Spleen (tissue), 11 donors: ENCODE measurements around the gene FAM219A. TPM values are rescaled to one million over a fixed set of nuclear protein-coding genes. Genes with fewer than 3 reads are reported as not detected.

Experiments used
- DNase-seq: peaks from one replicate; pipeline ENCODE4 v3.0.0-alpha.2; 2020
- H3K27ac ChIP-seq, 8 donors: fragments of 200-600 bp; sonication (generic) in 7 of 8; 1 replicate in 4 of 8; 2 replicates in 4 of 8; pipeline versions ENCODE4 v1.5.0 to v1.8.0; 2016 to 2021; ENCODE audit warnings: inconsistent platforms in 4 of 8, mild to moderate bottlenecking in 4 of 8, moderate library complexity in 1 of 8
- H3K27me3 ChIP-seq, 7 donors: fragments of 200-600 bp; sonication (generic) in 6 of 7; replicated peaks in 1 of 7; 1 replicate in 4 of 7; 2 replicates in 3 of 7; pipeline versions ENCODE4 v1.5.0 to v1.8.0; 2016 to 2021; ENCODE audit warnings: inconsistent platforms in 3 of 7, mild to moderate bottlenecking in 1 of 7
- H3K36me3 ChIP-seq, 6 donors: fragments of 200-600 bp; sonication (generic) in 5 of 6; 1 replicate in 4 of 6; 2 replicates in 2 of 6; pipeline versions ENCODE4 v1.5.0 to v1.8.0; 2016 to 2021; ENCODE audit warnings: inconsistent platforms in 2 of 6
- H3K4me1 ChIP-seq, 6 donors: fragments of 200-600 bp; sonication (generic) in 5 of 6; 1 replicate in 3 of 6; 2 replicates in 3 of 6; pipeline versions ENCODE4 v1.5.0 to v1.8.0; 2016 to 2021; ENCODE audit warnings: inconsistent platforms in 3 of 6
- H3K4me3 ChIP-seq, 8 donors: fragments of 200-600 bp; sonication (generic) in 7 of 8; 1 replicate in 4 of 8; 2 replicates in 4 of 8; pipeline versions ENCODE4 v1.5.0 to v1.8.0; 2016 to 2021; ENCODE audit warnings: inconsistent platforms in 4 of 8, mild to moderate bottlenecking in 4 of 8, moderate library complexity in 2 of 8
- H3K9me3 ChIP-seq, 8 donors: fragments of 200-600 bp; sonication (generic) in 7 of 8; 1 replicate in 4 of 8; 2 replicates in 4 of 8; pipeline versions ENCODE4 v1.5.0 to v1.8.0; 2016 to 2021; ENCODE audit warnings: inconsistent platforms in 4 of 8
- CTCF ChIP-seq, 11 experiments: fragments of 200-600 bp in 7 of 11; fragments of 450-650 bp in 4 of 11; sonication (generic) in 4 of 11; IDR thresholded peaks in 8 of 11; conservative IDR thresholded peaks in 3 of 11; 1 replicate in 7 of 11; 2 replicates in 4 of 11; pipeline versions ENCODE4 v1.4.0 to v1.8.0; 2016 to 2021; ENCODE audit warnings: antibody characterized with exemption in 11 of 11, inconsistent platforms in 4 of 11, mild to moderate bottlenecking in 1 of 11
- POLR2A ChIP-seq, 3 donors: fragments of 450-650 bp; IDR thresholded peaks; one replicate each; pipeline ENCODE4 v1.5.1; 2017; ENCODE audit warnings: antibody characterized with exemption in 3 of 3, mild to moderate bottlenecking in 1 of 3
- POLR2AphosphoS5 ChIP-seq, 3 donors: sonication (generic); formaldehyde crosslinking; IDR thresholded peaks; one replicate each; pipeline ENCODE4 v1.5.1; 2017; ENCODE audit warnings: antibody characterized with exemption in 3 of 3
- WGBS, 5 donors: extraction: QIAGEN DNeasy Blood & Tissue Kit in 3 of 5; methylation state at CpG; one replicate each; pipeline versions ENCODE4 v1.1.5 to v1.1.7; 2013 to 2018; 5-methylcytosine and 5-hydroxymethylcytosine counted together
- intact Hi-C: fragments of 100-400 bp; cut with DNase I; formaldehyde crosslinking; loops from one replicate; pipeline ENCODE4 v1.15.0; 2023; ENCODE audit warnings: low total_unique reads
- polyA plus RNA-seq, 3 donors: library from polyadenylated mRNA; stranded (reverse); fragments of 200-250 nt; gene quantifications; one replicate each; pipeline ENCODE4 v1.2.1, GENCODE V29; 2013
- total RNA-seq, 7 donors: library from RNA; depleted of rRNA in 3 of 7; stranded (reverse); fragments of >200 nt in 3 of 7; fragmentation: NEBNext Ultra II Directional in 4 of 7; extraction: Animal tissue kit (Norgen Biotek cat#: 25700) in 4 of 7; gene quantifications; one replicate each; pipeline versions ENCODE4 v1.1.0 to v1.2.1, GENCODE V29; 2016 to 2021
- donor health status: healthy with polysubstance abuse.
- donor health status: DM: no; HTN: no; CAD: no; lungs with moderate emphysema.
- donor health status: DM: no; HTN: no; CAD: no.
- donor health status: Bipolar disorder and iron deficiency.
- donor health status: healthy.
- donor health status: DM: no; HTN: no; CAD: no.
- donor health status: DM: yes; HTN: yes; CAD: no.

Gene FAM219A
- total and polyA plus RNA-seq, 10 donors = 3.2 to 26.9 (median 11.0) TPM

- DNase-seq = no peak
- intact Hi-C loops = loop anchor here (10.0 kb wide), 1 partner anchor 102 kb away; no protein-coding TSS in a partner anchor
- Histone ChIP-seq H3K9me3 (no peaks in the 10 kb centered on the region), H3K27me3 (peaks cover 0 to 7% (median 0%) of the 10 kb centered on the region in 7 donors), H3K36me3 (no peaks in the 10 kb centered on the region), H3K27ac (no peak overlapping the region), H3K4me1 (peaks cover 0 to 8% (median under 1%) of the 10 kb centered on the region in 6 donors), H3K4me3 (no peak overlapping the region)
- 84 to 91% (median 88%) methylated on average over 7 of the region's 7 CpGs for WGBS, 5 donors
- no peak for TF ChIP-seq POLR2AphosphoS5 (IDR thresholded peaks at IDR 0.05)
- no peak for TF ChIP-seq CTCF (IDR thresholded peaks at IDR 0.05 in 8 of 11, conservative IDR thresholded peaks at IDR 0.05 in 3 of 11)
- TF ChIP-seq POLR2A (IDR thresholded peaks at IDR 0.05) = no peak
These were observed 48.3 kb upstream of the FAM219A start for GRCh38 chr9:34506623-34507022.

DNA sequence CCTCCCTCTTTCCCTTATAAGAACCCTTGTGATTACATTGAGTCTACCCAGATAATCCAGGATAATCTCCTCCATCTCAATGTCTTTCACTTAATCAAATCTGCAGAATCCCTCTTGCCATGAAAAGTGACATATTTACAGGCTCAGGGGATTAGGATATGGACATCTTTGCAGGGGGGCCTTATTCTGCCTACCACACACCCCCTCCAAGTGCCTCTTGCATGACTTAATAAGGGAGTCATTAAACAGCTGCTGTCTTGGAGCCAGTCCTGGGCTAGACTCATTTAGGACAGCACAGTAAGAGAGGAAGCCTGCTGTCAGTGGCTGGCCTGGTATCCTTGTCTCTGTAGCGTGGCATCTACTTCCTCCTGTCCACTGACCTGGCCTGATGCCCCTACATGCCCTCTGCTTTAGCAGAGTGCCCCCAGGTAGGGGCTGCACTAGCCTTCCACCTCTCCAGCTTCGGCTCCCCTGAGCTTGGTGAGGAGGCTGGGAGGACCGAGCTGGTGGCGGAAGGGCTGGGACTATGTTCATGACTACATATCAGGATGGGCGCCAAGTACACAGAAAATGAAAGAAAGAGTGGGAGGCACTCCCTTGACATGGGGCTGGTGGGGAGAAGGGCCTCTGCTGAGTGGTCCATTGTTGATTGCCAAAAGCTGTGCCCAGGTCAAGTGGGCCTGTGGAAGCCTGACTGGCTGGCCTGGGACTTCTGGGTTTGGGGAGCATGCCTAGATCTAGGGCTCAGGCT, 47.2 kb upstream of the FAM219A start:
- TF ChIP-seq POLR2A (IDR thresholded peaks at IDR 0.05) (no peak), POLR2AphosphoS5 (IDR thresholded peaks at IDR 0.05) (no peak), CTCF (IDR thresholded peaks at IDR 0.05 in 8 of 11, conservative IDR thresholded peaks at IDR 0.05 in 3 of 11) (no peak)
- WGBS, 5 donors = 70 to 83% (median 80%) methylated on average over 5 of the region's 5 CpGs
- H3K9me3 ChIP-seq = no peaks in the 10 kb centered on the region
- H3K27ac ChIP-seq = peak overlapping the region in 2 of 8 donors; percentile 4 to 15
- no peaks in the 10 kb centered on the region for H3K36me3 ChIP-seq
- intact Hi-C loops = loop anchor here (10.0 kb wide), 1 partner anchor 101 kb away; no protein-coding TSS in a partner anchor
- peaks cover 0 to 8% (median 0%) of the 10 kb centered on the region in 7 donors for H3K27me3 ChIP-seq
- no peak overlapping the region for H3K4me3 ChIP-seq
- H3K4me1 ChIP-seq = peaks cover 0 to 14% (median 4%) of the 10 kb centered on the region in 6 donors
- DNase-seq = no peak

- Histone ChIP-seq H3K4me3 (no peak overlapping the region), H3K27ac (no peak overlapping the region), H3K9me3 (no peaks in the 10 kb centered on the region), H3K4me1 (peaks cover 0 to 14% (median 4%) of the 10 kb centered on the region in 6 donors), H3K27me3 (peaks cover 0 to 17% (median 0%) of the 10 kb centered on the region in 7 donors), H3K36me3 (no peaks in the 10 kb centered on the region)
- DNase-seq = no peak
- intact Hi-C loops = loop anchor here (10.0 kb wide), 1 partner anchor 99 kb away; no protein-coding TSS in a partner anchor
- no peak for TF ChIP-seq CTCF (IDR thresholded peaks at IDR 0.05 in 8 of 11, conservative IDR thresholded peaks at IDR 0.05 in 3 of 11)
- no peak for TF ChIP-seq POLR2A (IDR thresholded peaks at IDR 0.05)
- no peak for TF ChIP-seq POLR2AphosphoS5 (IDR thresholded peaks at IDR 0.05)
These were observed 45.0 kb upstream of the FAM219A start for GRCh38 chr9:34503406-34503805.

- 81 to 85% (median 82%) methylated on average over 6 of the region's 6 CpGs for WGBS, 5 donors
These were observed 44.5 kb upstream of the FAM219A start for GRCh38 chr9:34502891-34503290.

More at GRCh38 chr9:34502891-34503290, 44.5 kb upstream of the FAM219A start:
- Histone ChIP-seq H3K4me1 (peaks cover 0 to 14% (median 4%) of the 10 kb centered on the region in 6 donors), H3K27me3 (peaks cover 0 to 17% (median 0%) of the 10 kb centered on the region in 7 donors), H3K9me3 (no peaks in the 10 kb centered on the region), H3K4me3 (no peak overlapping the region), H3K36me3 (no peaks in the 10 kb centered on the region), H3K27ac (no peak overlapping the region)
- no peak for TF ChIP-seq POLR2AphosphoS5 (IDR thresholded peaks at IDR 0.05)
- intact Hi-C loops = loop anchor here (10.0 kb wide), 1 partner anchor 98 kb away; no protein-coding TSS in a partner anchor
- DNase-seq = no peak
